K562 (cell line): ENCODE measurements around the gene BMAL1. TPM values are rescaled to one million over a fixed set of nuclear protein-coding genes. Genes with fewer than 3 reads are reported as not detected.

ENCODE experiments used
- ASH1L ChIP-seq: fragments of 450-650 bp; IDR thresholded peaks from 2 replicates; pipeline ENCODE4 v1.6.1; 2018; ENCODE audit warnings: borderline replicate concordance, mild to moderate bottlenecking, low read depth; ENCODE audit not compliant: partially characterized antibody
- BACH1 ChIP-seq: fragments of 200-800 bp; sonication (Bioruptor generic); IDR thresholded peaks from 2 replicates; pipeline ENCODE4 v1.6.1; 2016; ENCODE audit warnings: missing genetic modification characterization, missing compliant biosample characterization
- CXXC5 ChIP-seq: fragments of 250-450 bp; sonication (Bioruptor Pico); IDR thresholded peaks from 2 replicates; pipeline ENCODE4 v1.8.0; 2022; ENCODE audit warnings: inconsistent platforms, mild to moderate bottlenecking, moderate library complexity
- FOSL1 ChIP-seq: fragments of 200-800 bp; sonication (Bioruptor generic); conservative IDR thresholded peaks from 2 replicates; pipeline ENCODE4 v1.6.1; 2016; ENCODE audit warnings: missing genetic modification characterization, missing compliant biosample characterization
- HIVEP1 ChIP-seq: fragments of 250-450 bp; sonication (Bioruptor Pico); IDR thresholded peaks from 2 replicates; pipeline ENCODE4 v1.4.0; 2020; ENCODE audit warnings: mild to moderate bottlenecking
- LARP7 ChIP-seq: fragments of 450-650 bp; IDR thresholded peaks from 2 replicates; pipeline ENCODE4 v1.6.1; 2016
- MAZ ChIP-seq, 2 experiments: fragments of 450-650 bp in 1 of 2; sonication (generic) in 1 of 2; formaldehyde crosslinking; IDR thresholded peaks in 1 of 2; conservative IDR thresholded peaks in 1 of 2; 2 replicates each; pipeline versions ENCODE4 v1.4.0 to v1.5.0; 2020; ENCODE audit warnings: mild to moderate bottlenecking in 1 of 2, missing genetic modification reagents in 1 of 2
- NCOA1 ChIP-seq: fragments of 450-650 bp; IDR thresholded peaks from 2 replicates; pipeline ENCODE4 v1.6.1; 2016; ENCODE audit warnings: low read depth
- NFYB ChIP-seq: IDR thresholded peaks from 2 replicates; pipeline ENCODE4 v1.6.1; 2011; ENCODE audit warnings: mild to moderate bottlenecking, moderate library complexity; ENCODE audit not compliant: insufficient read length; ENCODE audit errors: extremely low read depth
- NR2F6 ChIP-seq: fragments of 450-650 bp; formaldehyde crosslinking; IDR thresholded peaks from 2 replicates; pipeline ENCODE4 v1.4.0; 2020; ENCODE audit warnings: mild to moderate bottlenecking
- PTBP1 ChIP-seq: fragments of 200-400 bp; formaldehyde crosslinking; IDR thresholded peaks from 2 replicates; pipeline ENCODE4 v1.6.1; 2017; ENCODE audit warnings: low read depth, low read length
- RBFOX2 ChIP-seq: fragments of 200-400 bp; formaldehyde crosslinking; IDR thresholded peaks from 2 replicates; pipeline ENCODE4 v1.6.1; 2017; ENCODE audit warnings: low read depth, mild to moderate bottlenecking, low read length, moderate library complexity
- RBM25 ChIP-seq: fragments of 200-400 bp; formaldehyde crosslinking; IDR thresholded peaks from 2 replicates; pipeline ENCODE4 v1.6.1; 2018; ENCODE audit warnings: low read length, low read depth, moderate library complexity; ENCODE audit not compliant: severe bottlenecking
- SMARCA5 ChIP-seq: fragments of 450-650 bp; IDR thresholded peaks from 2 replicates; pipeline ENCODE4 v1.6.1; 2016
- ZKSCAN3 ChIP-seq: fragments of 250-450 bp; sonication (Bioruptor Pico); IDR thresholded peaks from 2 replicates; pipeline ENCODE4 v1.4.0; 2020
- ZNF212 ChIP-seq: fragments of 450-650 bp; formaldehyde crosslinking; IDR thresholded peaks from 2 replicates; pipeline ENCODE4 v1.4.0; 2020; ENCODE audit warnings: mild to moderate bottlenecking
- ZNF274 ChIP-seq: IDR thresholded peaks from 2 replicates; pipeline ENCODE4 v1.6.1; 2011; ENCODE audit warnings: low read depth, mild to moderate bottlenecking, low read length, moderate library complexity, borderline replicate concordance
- polyA plus RNA-seq, 8 experiments: library from polyadenylated mRNA; depleted of rRNA in 4 of 8; stranded (reverse) in 5 of 8; unstranded in 3 of 8; fragments of >200 nt; fragmentation: Nextera tagmentation in 2 of 8; fragmentation: Illumina TruSeq in 1 of 8; extraction: Ambion mirVana in 2 of 8; extraction: Trizol in 1 of 8; gene quantifications; 2 replicates each; pipeline versions ENCODE4 v1.2.1 to v1.2.3, GENCODE V29; 2011 to 2014; ENCODE audit warnings: inconsistent platforms in 1 of 8, missing spikeins in 1 of 8
- total RNA-seq, 7 experiments: library from RNA; depleted of rRNA in 6 of 7; stranded (reverse); fragments of >200 nt in 6 of 7; fragmentation: Illumina TruSeq in 2 of 7; extraction: Trizol in 2 of 7; gene quantifications; 2 replicates each; pipeline versions ENCODE4 v1.2.1 to v1.2.3, GENCODE V29; 2011 to 2021; ENCODE audit warnings: low replicate concordance in 1 of 7
- TF ChIP-seq, protein P1 (sequence below): sonication (generic); formaldehyde crosslinking; IDR thresholded peaks from 2 replicates; pipeline ENCODE4 v1.8.0; 2022; ENCODE audit warnings: missing genetic modification reagents, mild to moderate bottlenecking, borderline replicate concordance
- TF ChIP-seq, protein P2 (sequence below), 2 experiments: fragments of 200-800 bp in 1 of 2; sonication (Bioruptor generic) in 1 of 2; sonication (generic) in 1 of 2; formaldehyde crosslinking in 1 of 2; IDR thresholded peaks in 1 of 2; conservative IDR thresholded peaks in 1 of 2; 2 replicates each; pipeline versions ENCODE4 v1.5.0 to v1.6.1; 2016 to 2020; ENCODE audit warnings: missing compliant biosample characterization in 1 of 2, missing genetic modification characterization in 1 of 2, missing genetic modification reagents in 1 of 2
- TF ChIP-seq, protein P3 (sequence below): fragments of 450-650 bp; conservative IDR thresholded peaks from 2 replicates; pipeline ENCODE4 v1.6.1; 2016; ENCODE audit warnings: missing genetic modification characterization, low read depth, mild to moderate bottlenecking, missing compliant biosample characterization, moderate library complexity
- TF ChIP-seq, protein P4 (sequence below): fragments of 250-450 bp; sonication (Bioruptor Pico); IDR thresholded peaks from 2 replicates; pipeline ENCODE4 v1.4.0; 2020; ENCODE audit warnings: borderline replicate concordance

BMAL1 gene
- total and polyA plus RNA-seq, 9 of the 15 experiments (the other 6 are each of a cell fraction or from before 2014, with no cell fraction given) = 0.14 to 2.4 (median 0.64) TPM

DNA sequence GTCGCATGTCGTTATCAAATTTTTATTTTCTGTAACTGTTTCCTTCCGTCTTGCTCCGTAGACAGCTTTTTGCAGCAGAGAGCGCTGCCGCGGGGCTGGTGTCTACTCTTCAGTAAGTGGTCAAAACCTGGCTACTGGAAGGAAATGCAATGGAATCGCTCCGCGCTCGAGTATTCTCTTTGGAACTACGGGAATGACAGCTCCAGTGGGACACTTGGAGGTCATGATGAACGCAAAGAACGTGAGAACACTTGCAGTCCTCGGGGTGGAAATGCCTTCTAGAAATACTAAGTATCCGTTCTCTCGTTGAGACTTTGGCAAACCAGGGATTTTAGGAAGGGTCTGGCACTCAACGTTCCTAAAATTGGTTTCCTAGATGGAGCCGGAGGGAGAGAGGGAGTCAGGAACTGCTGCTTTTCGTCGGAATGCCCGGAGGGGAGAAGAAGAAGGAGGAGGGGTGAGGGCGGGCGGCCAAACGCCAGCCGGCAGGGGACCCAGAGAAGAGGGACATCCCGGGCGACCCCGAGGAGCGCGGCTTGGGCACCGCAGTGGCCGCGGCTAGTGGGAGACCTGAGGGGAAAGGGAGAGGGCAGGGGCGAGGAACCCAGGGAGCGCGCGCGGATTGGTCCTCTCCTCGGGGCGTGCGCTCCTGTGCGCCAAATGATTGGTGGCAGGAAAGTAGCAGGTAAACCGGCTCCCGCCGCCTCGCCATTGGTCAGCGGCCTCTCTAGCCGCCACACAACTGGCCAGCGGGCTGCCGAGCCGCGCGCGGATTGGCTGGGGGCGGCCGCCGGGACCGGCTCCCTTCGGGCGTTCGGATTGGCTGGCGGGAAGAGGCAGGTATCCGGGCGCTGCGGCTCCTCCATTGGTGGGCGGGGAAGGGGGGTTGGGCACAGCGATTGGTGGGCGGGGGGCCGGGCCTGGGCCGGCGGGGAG lies 490 bp upstream of the BMAL1 start (continued):
- peak; percentile 92 for TF ChIP-seq ASH1L
- TF ChIP-seq LARP7 = no peak
- TF ChIP-seq NCOA1 = no peak
- no peak for TF ChIP-seq RBFOX2
- peak; percentile 92 for TF ChIP-seq BACH1 (tag)
- no peak for TF ChIP-seq ZKSCAN3 (CRISPR knock-in tag)
- TF ChIP-seq PTBP1 = no peak
- peak; percentile 87 for TF ChIP-seq NFYB
- TF ChIP-seq NR2F6 = no peak
- TF ChIP-seq ZNF274 = no peak
- TF ChIP-seq RBM25 = peak; percentile 100
- peak; percentile 86 for TF ChIP-seq CXXC5 (CRISPR knock-in tag)
- TF ChIP-seq, protein P1, sequence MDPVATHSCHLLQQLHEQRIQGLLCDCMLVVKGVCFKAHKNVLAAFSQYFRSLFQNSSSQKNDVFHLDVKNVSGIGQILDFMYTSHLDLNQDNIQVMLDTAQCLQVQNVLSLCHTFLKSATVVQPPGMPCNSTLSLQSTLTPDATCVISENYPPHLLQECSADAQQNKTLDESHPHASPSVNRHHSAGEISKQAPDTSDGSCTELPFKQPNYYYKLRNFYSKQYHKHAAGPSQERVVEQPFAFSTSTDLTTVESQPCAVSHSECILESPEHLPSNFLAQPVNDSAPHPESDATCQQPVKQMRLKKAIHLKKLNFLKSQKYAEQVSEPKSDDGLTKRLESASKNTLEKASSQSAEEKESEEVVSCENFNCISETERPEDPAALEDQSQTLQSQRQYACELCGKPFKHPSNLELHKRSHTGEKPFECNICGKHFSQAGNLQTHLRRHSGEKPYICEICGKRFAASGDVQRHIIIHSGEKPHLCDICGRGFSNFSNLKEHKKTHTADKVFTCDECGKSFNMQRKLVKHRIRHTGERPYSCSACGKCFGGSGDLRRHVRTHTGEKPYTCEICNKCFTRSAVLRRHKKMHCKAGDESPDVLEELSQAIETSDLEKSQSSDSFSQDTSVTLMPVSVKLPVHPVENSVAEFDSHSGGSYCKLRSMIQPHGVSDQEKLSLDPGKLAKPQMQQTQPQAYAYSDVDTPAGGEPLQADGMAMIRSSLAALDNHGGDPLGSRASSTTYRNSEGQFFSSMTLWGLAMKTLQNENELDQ (CRISPR knock-in tag) = no peak
- TF ChIP-seq FOSL1 (tag) = no peak
- peak; percentile 87 for TF ChIP-seq HIVEP1 (CRISPR knock-in tag)
- TF ChIP-seq, protein P2, sequence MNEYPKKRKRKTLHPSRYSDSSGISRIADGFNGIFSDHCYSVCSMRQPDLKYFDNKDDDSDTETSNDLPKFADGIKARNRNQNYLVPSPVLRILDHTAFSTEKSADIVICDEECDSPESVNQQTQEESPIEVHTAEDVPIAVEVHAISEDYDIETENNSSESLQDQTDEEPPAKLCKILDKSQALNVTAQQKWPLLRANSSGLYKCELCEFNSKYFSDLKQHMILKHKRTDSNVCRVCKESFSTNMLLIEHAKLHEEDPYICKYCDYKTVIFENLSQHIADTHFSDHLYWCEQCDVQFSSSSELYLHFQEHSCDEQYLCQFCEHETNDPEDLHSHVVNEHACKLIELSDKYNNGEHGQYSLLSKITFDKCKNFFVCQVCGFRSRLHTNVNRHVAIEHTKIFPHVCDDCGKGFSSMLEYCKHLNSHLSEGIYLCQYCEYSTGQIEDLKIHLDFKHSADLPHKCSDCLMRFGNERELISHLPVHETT (CRISPR knock-in tag; conservative IDR thresholded peaks at IDR 0.05 in 1 of 2, IDR thresholded peaks at IDR 0.05 in 1 of 2) = peak in 1 of 2 experiments; percentile 98; a peak in 2 of 4 replicates
- TF ChIP-seq ZNF212 = 0 out of 2 replicates have a peak, but pooled peaks have one; percentile 36
- no peak for TF ChIP-seq SMARCA5
- TF ChIP-seq, protein P3, sequence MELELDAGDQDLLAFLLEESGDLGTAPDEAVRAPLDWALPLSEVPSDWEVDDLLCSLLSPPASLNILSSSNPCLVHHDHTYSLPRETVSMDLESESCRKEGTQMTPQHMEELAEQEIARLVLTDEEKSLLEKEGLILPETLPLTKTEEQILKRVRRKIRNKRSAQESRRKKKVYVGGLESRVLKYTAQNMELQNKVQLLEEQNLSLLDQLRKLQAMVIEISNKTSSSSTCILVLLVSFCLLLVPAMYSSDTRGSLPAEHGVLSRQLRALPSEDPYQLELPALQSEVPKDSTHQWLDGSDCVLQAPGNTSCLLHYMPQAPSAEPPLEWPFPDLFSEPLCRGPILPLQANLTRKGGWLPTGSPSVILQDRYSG (tag) = peak; percentile 87; the same call in 1 of the 2 replicates
- TF ChIP-seq MAZ (CRISPR knock-in tag; conservative IDR thresholded peaks at IDR 0.05 in 1 of 2, IDR thresholded peaks at IDR 0.05 in 1 of 2) = 0 out of 4 replicates have a peak, but pooled peaks of 1 of the 2 experiments have one; percentile 34
- TF ChIP-seq, protein P4, sequence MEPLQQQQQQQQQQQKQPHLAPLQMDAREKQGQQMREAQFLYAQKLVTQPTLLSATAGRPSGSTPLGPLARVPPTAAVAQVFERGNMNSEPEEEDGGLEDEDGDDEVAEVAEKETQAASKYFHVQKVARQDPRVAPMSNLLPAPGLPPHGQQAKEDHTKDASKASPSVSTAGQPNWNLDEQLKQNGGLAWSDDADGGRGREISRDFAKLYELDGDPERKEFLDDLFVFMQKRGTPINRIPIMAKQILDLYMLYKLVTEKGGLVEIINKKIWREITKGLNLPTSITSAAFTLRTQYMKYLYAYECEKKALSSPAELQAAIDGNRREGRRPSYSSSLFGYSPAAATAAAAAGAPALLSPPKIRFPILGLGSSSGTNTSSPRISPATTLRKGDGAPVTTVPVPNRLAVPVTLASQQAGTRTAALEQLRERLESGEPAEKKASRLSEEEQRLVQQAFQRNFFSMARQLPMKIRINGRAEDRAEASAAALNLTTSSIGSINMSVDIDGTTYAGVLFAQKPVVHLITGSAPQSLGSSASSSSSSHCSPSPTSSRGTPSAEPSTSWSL (CRISPR knock-in tag) = no peak; the same call in 1 of the 2 replicates
